Measurements from ENCODE around the gene LAMB2.

DNA sequence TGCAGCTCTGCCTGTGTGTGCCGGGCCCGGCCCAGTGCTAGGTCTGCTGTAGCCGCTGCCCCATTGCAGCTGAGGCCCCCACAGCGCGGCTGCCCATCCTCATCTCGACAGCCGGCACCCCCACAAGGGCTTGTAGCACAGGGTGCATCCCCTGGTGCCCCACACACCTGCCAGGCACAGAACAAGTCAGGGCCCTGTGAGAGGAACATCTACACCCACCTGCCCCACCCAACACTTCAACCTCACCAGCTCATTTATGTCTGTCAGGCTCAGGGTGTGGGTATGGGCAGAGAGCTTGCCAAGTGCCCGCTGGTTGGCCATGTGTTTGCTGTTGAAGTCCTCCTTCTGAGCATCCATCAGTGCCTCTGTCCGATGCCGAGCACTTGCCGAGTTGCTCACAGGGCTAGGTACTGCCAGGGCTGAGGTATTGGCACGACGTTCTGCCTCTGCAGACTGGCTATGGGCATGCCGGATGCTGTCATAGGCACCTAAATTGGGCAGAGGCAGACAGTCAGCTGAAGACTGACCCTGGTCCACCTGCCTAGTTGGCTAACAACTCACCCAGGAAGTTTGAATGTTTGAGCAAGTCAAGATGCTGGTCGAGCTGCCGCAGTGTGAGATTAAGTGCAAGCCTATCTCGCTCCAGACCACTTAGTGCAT, 9.8 kb downstream of the LAMB2 start:
- no peak for TF ChIP-seq CTCF (IDR thresholded peaks at IDR 0.05; ENCODE audit: control extremely low read depth in 1 of 3, insufficient read depth in 1 of 3, low read depth in 1 of 3, low read length in 3 of 3)
- TF ChIP-seq EZH2 (IDR thresholded peaks at IDR 0.05; ENCODE audit: low read depth, low read length, severe bottlenecking), result no peak
